CD14-positive monocyte (primary cell): ENCODE results near the gene NRXN3. TPM values are rescaled to one million over a fixed set of nuclear protein-coding genes. Genes with fewer than 3 reads are reported as not detected.
A peak's percentile ranks its signal among the peaks of the same experiment; 100 is the strongest.

Source experiments
- DNase-seq, 3 donors: peaks; one replicate each; pipeline ENCODE4 v3.0.0-alpha.2; 2011 to 2022
- H2AFZ ChIP-seq: 2 replicates; pipeline ENCODE4 v1.6.0; 2012; ENCODE audit warnings: mild to moderate bottlenecking, low read depth, low read length, inconsistent platforms; ENCODE audit not compliant: insufficient read depth, poor library complexity, severe bottlenecking
- H3K27ac ChIP-seq, 2 donors: 1 replicate in 1 of 2; 2 replicates in 1 of 2; pipeline ENCODE4 v1.5.1; 2012 to 2013; ENCODE audit warnings: low read length in 2 of 2, control low read depth in 1 of 2, inconsistent platforms in 1 of 2, low read depth in 1 of 2, mild to moderate bottlenecking in 1 of 2
- H3K27me3 ChIP-seq, 2 donors: one replicate each; pipeline versions ENCODE4 v1.6.0 to v1.6.1; 2011 to 2013; ENCODE audit warnings: low read length in 2 of 2; ENCODE audit not compliant: control insufficient read depth in 2 of 2, insufficient read depth in 2 of 2
- H3K36me3 ChIP-seq, 2 donors: replicated peaks in 1 of 2; 1 replicate in 1 of 2; 2 replicates in 1 of 2; pipeline versions ENCODE4 v1.5.1 to v1.6.1; 2012 to 2013; ENCODE audit warnings: low read length in 2 of 2, control low read depth in 1 of 2, inconsistent platforms in 1 of 2, mild to moderate bottlenecking in 1 of 2; ENCODE audit not compliant: insufficient read depth in 2 of 2, control insufficient read depth in 1 of 2
- H3K4me1 ChIP-seq, 2 donors: 1 replicate in 1 of 2; 2 replicates in 1 of 2; pipeline versions ENCODE4 v1.5.1 to v1.6.1; 2012 to 2013; ENCODE audit warnings: low read length in 2 of 2, control low read depth in 1 of 2, inconsistent platforms in 1 of 2, mild to moderate bottlenecking in 1 of 2, moderate library complexity in 1 of 2; ENCODE audit not compliant: insufficient read depth in 2 of 2, control insufficient read depth in 1 of 2
- H3K4me2 ChIP-seq: replicated peaks from 2 replicates; pipeline ENCODE3; 2012; ENCODE audit warnings: low read length, moderate library complexity, mild to moderate bottlenecking; ENCODE audit not compliant: poor library complexity, severe bottlenecking; ENCODE audit errors: extremely low read depth
- H3K4me3 ChIP-seq, 3 experiments: fragments of 200-600 bp in 1 of 3; sonication (generic) in 1 of 3; replicated peaks in 1 of 3; 1 replicate in 2 of 3; 2 replicates in 1 of 3; pipeline ENCODE4 v1.5.1; 2011 to 2013; ENCODE audit warnings: low read length in 3 of 3, mild to moderate bottlenecking in 3 of 3, control low read depth in 2 of 3, low read depth in 2 of 3, inconsistent platforms in 1 of 3, moderate library complexity in 1 of 3
- H3K79me2 ChIP-seq: 2 replicates; pipeline ENCODE4 v1.6.0; 2012; ENCODE audit warnings: mild to moderate bottlenecking, control low read depth, inconsistent platforms, low read length, moderate library complexity; ENCODE audit not compliant: insufficient read depth
- H3K9ac ChIP-seq: 2 replicates; pipeline ENCODE4 v1.6.0; 2017; ENCODE audit warnings: low read length, mild to moderate bottlenecking; ENCODE audit not compliant: insufficient read depth, poor library complexity, severe bottlenecking
- H3K9me3 ChIP-seq, 2 donors: replicated peaks in 1 of 2; 1 replicate in 1 of 2; 2 replicates in 1 of 2; pipeline versions ENCODE4 v1.5.1 to v1.6.1; 2012 to 2013; ENCODE audit warnings: low read length in 2 of 2, control low read depth in 1 of 2; ENCODE audit not compliant: control insufficient read depth in 1 of 2, insufficient read depth in 1 of 2
- H4K20me1 ChIP-seq: 2 replicates; pipeline ENCODE4 v1.6.0; 2012; ENCODE audit warnings: mild to moderate bottlenecking, low read length, control low read depth, moderate library complexity; ENCODE audit not compliant: insufficient read depth
- H3K27ac Mint-ChIP-seq, 7 donors: one replicate each; pipeline ENCODE4 v1.8.0; 2020; ENCODE audit warnings: mild to moderate bottlenecking in 7 of 7, mixed read lengths in 7 of 7, moderate library complexity in 6 of 7, inconsistent platforms in 2 of 7
- H3K27me3 Mint-ChIP-seq, 3 donors: one replicate each; pipeline ENCODE4 v1.8.0; 2021 to 2022; ENCODE audit warnings: low read depth in 3 of 3, mild to moderate bottlenecking in 3 of 3, mixed read lengths in 3 of 3, moderate library complexity in 3 of 3, inconsistent platforms in 1 of 3
- H3K36me3 Mint-ChIP-seq, 2 donors: one replicate each; pipeline ENCODE4 v1.8.0; 2020; ENCODE audit warnings: mixed read lengths in 2 of 2, inconsistent platforms in 1 of 2, mild to moderate bottlenecking in 1 of 2
- H3K4me1 Mint-ChIP-seq: one replicate; pipeline ENCODE4 v1.8.0; 2020; ENCODE audit warnings: mild to moderate bottlenecking, mixed read lengths
- H3K4me3 Mint-ChIP-seq, 2 donors: one replicate each; pipeline ENCODE4 v1.8.0; 2020; ENCODE audit warnings: mild to moderate bottlenecking in 2 of 2, mixed read lengths in 2 of 2, moderate library complexity in 1 of 2
- H3K9me3 Mint-ChIP-seq, 7 donors: one replicate each; pipeline ENCODE4 v1.8.0; 2020 to 2022; ENCODE audit warnings: mixed read lengths in 7 of 7, mild to moderate bottlenecking in 6 of 7, moderate library complexity in 6 of 7, inconsistent platforms in 2 of 7
- CTCF ChIP-seq: fragments of 200-600 bp; IDR thresholded peaks from one replicate; pipeline ENCODE4 v1.8.0; 2022; ENCODE audit warnings: antibody characterized with exemption, mild to moderate bottlenecking
- WGBS: methylation state at CpG from one replicate; pipeline ENCODE4 v1.1.5; 2013; ENCODE audit warnings: missing lambda C conversion rate; ENCODE audit not compliant: insufficient coverage; 5-methylcytosine and 5-hydroxymethylcytosine counted together
- intact Hi-C, 2 donors: fragments of 100-400 bp; cut with micrococcal nuclease; formaldehyde crosslinking; loops; one replicate each; pipeline versions ENCODE4 v1.15.0 to v1.15.1; 2023
- polyA plus RNA-seq, 3 donors: library from polyadenylated mRNA; depleted of rRNA in 1 of 3; unstranded in 2 of 3; stranded (reverse) in 1 of 3; fragments of 300-500 nt in 2 of 3; fragments of >200 nt in 1 of 3; fragmentation: Illumina TruSeq in 2 of 3; gene quantifications; 1 replicate in 2 of 3; 2 replicates in 1 of 3; pipeline ENCODE4 v1.2.3, GENCODE V29; 2012 to 2021

The NRXN3 gene
- polyA plus RNA-seq, 3 donors = not detected

DNA sequence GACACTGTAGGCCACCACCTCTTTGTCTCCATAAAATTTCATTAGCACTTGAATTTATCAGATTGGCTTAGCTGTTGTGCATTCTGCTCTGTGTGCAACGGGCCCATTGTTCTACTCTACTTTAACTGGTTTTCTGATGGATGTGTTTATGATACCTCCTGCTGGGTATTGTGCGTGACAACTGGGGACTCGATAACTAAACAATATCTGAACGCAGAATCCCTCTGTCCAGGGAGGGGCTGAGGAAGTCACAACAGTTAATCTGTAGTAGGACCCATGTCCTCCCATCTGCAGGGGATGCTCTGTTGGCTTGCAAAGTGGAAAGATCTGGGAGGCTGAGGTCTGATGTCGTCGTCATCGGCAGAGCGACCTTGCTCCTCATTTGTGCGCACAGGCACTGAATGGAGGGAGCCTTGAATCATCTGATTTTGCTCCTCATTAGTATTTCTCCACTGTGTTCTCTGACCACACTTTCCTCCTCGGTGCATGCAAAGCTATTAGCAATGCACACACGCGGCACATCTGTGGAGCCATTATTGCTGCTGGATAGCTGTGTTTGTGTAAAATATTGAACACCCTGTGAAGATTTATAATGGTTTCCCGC lies 422.5 kb downstream of the NRXN3 start:
- no peak overlapping the region for H3K9ac ChIP-seq
- Mint-ChIP-seq H3K27ac (no peak overlapping the region), H3K9me3 (peaks cover 0 to 1% (median 0%) of the 10 kb centered on the region in 7 donors), H3K36me3 (no peaks in the 10 kb centered on the region), H3K27me3 (peaks cover 3 to 9% (median 3%) of the 10 kb centered on the region in 3 donors), H3K4me1 (no peaks in the 10 kb centered on the region), H3K4me3 (no peak overlapping the region)
- no peak for TF ChIP-seq CTCF
- H3K36me3 ChIP-seq = no peaks in the 10 kb centered on the region
- H3K9me3 ChIP-seq = no peaks in the 10 kb centered on the region
- H3K4me2 ChIP-seq = no peak overlapping the region
- no peaks in the 10 kb centered on the region for H3K79me2 ChIP-seq
- intact Hi-C loops = no loop called here
- H3K27ac ChIP-seq = no peak overlapping the region
- H3K4me1 ChIP-seq = no peaks in the 10 kb centered on the region
- DNase-seq = no peak
- H3K27me3 ChIP-seq = no peaks in the 10 kb centered on the region
- no peak overlapping the region for H3K4me3 ChIP-seq
- 95% methylated on average over 8 of the region's 13 CpGs for WGBS
- no peak overlapping the region for H2AFZ ChIP-seq
- no peaks in the 10 kb centered on the region for H4K20me1 ChIP-seq

GRCh38 chr14:78593949-78594348 lies 423.8 kb downstream of the NRXN3 start:
- H3K27ac Mint-ChIP-seq = peak overlapping the region in 1 of 7 donors; percentile 15
- H2AFZ ChIP-seq = no peak overlapping the region
- no peak overlapping the region for H3K27ac ChIP-seq
- intact Hi-C loops = no loop called here
- H3K9me3 Mint-ChIP-seq = peaks cover 0 to 1% (median 0%) of the 10 kb centered on the region in 7 donors
- H3K4me3 ChIP-seq = no peak overlapping the region
- H3K9ac ChIP-seq = no peak overlapping the region
- H4K20me1 ChIP-seq = no peaks in the 10 kb centered on the region
- no peak overlapping the region for H3K4me2 ChIP-seq
- no peak for DNase-seq
- H3K27me3 ChIP-seq = no peaks in the 10 kb centered on the region
- WGBS = 100% methylated on average over 2 of the region's 11 CpGs
- no peaks in the 10 kb centered on the region for H3K9me3 ChIP-seq
- H3K4me3 Mint-ChIP-seq = no peak overlapping the region
- H3K79me2 ChIP-seq = no peaks in the 10 kb centered on the region
- H3K4me1 ChIP-seq = no peaks in the 10 kb centered on the region
- TF ChIP-seq CTCF = no peak
- no peaks in the 10 kb centered on the region for H3K36me3 Mint-ChIP-seq
- H3K4me1 Mint-ChIP-seq = no peaks in the 10 kb centered on the region
- no peaks in the 10 kb centered on the region for H3K36me3 ChIP-seq
- peaks cover 3 to 7% (median 4%) of the 10 kb centered on the region in 3 donors for H3K27me3 Mint-ChIP-seq
